Thyroid gland (tissue), 4 donors: ENCODE data around the gene RAPGEF1. TPM values are rescaled to one million over a fixed set of nuclear protein-coding genes. Genes with fewer than 3 reads are reported as not detected.

Source experiments
- DNase-seq, 2 donors: peaks; one replicate each; pipeline ENCODE4 v3.0.0-alpha.2; 2019
- H3K27ac ChIP-seq, 3 donors: fragments of 200-600 bp; sonication (generic); 1 replicate in 2 of 3; 2 replicates in 1 of 3; pipeline ENCODE4 v1.5.1; 2016 to 2019; ENCODE audit warnings: mild to moderate bottlenecking in 1 of 3, moderate library complexity in 1 of 3
- H3K27me3 ChIP-seq: fragments of 200-600 bp; sonication (generic); one replicate; pipeline ENCODE4 v1.5.1; 2019
- H3K36me3 ChIP-seq, 2 donors: fragments of 200-600 bp; sonication (generic); one replicate each; pipeline ENCODE4 v1.5.1; 2016 to 2019
- H3K4me1 ChIP-seq, 2 donors: fragments of 200-600 bp; sonication (generic); one replicate each; pipeline ENCODE4 v1.5.1; 2017 to 2019
- H3K4me3 ChIP-seq, 3 donors: fragments of 200-600 bp; sonication (generic); replicated peaks in 1 of 3; 1 replicate in 2 of 3; 2 replicates in 1 of 3; pipeline ENCODE4 v1.5.1; 2016; ENCODE audit warnings: mild to moderate bottlenecking in 1 of 3
- H3K9me3 ChIP-seq: fragments of 200-600 bp; sonication (generic); one replicate; pipeline ENCODE4 v1.5.1; 2017
- POLR2A ChIP-seq, 2 donors: fragments of 450-650 bp; IDR thresholded peaks; one replicate each; pipeline ENCODE4 v1.6.1; 2017; ENCODE audit warnings: antibody characterized with exemption in 2 of 2, mild to moderate bottlenecking in 2 of 2, moderate library complexity in 1 of 2
- WGBS, 2 donors: methylation state at CpG; one replicate each; pipeline ENCODE4 v1.1.5; 2017; 5-methylcytosine and 5-hydroxymethylcytosine counted together
- intact Hi-C: fragments of 100-400 bp; cut with DNase I; formaldehyde crosslinking; loops from one replicate; pipeline ENCODE4 v1.15.1; 2023
- total RNA-seq, 4 donors: library from RNA; depleted of rRNA; stranded (reverse); fragments of >200 nt; gene quantifications; one replicate each; pipeline ENCODE4 v1.2.3, GENCODE V29; 2016
- TF ChIP-seq, protein P1 (sequence below), 6 experiments: fragments of 200-600 bp in 3 of 6; fragments of 450-650 bp in 3 of 6; sonication (generic) in 3 of 6; IDR thresholded peaks; one replicate each; pipeline ENCODE4 v1.5.1; 2016 to 2019; ENCODE audit warnings: antibody characterized with exemption in 6 of 6, mild to moderate bottlenecking in 2 of 6, inconsistent platforms in 1 of 6, moderate library complexity in 1 of 6

The RAPGEF1 gene
- total RNA-seq, 4 donors from 2014 or later: 39.6 to 52.5 (median 44.9) TPM

DNA sequence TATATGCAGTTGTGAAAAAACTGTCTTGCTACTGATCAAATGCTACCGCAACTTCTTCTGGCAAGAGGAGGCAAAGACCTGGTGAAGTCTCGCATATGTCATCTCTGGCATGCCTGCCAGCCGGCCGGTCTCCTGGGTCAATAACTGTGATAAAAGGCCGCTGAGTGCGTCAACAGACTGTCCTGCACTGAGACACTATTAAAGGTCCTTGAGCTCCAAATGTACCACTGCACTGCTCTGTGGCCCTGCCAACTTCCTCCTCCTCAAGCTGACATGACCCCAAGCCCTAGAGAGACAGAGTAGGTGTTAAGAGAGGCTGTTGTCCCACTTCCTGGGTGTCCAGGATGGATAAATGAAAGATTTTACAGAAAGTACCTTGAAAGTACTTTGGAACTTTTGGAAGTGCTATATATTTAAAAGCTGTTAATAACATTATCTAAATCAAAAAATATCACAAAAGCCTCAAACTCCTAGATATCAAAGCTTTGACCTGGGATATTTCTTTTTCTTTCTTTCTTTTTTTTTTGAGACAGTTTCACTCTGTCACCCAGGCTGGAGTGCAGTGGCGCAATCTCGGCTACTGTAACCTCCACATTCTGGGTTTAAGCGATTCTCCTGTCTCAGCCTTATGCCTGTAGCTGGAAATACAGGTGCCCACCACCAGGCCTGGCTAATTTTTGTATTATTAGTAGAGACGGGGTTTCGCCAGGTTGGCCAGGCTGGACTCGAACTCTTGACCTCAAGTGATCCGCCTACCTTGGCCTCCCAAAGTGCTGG is 31.5 kb downstream of the RAPGEF1 start:
- intact Hi-C loops: no loop called here
- peaks cover 23 to 82% of the 10 kb centered on the region in 2 donors for H3K4me1 ChIP-seq
- peak; percentile 71 to 72 for DNase-seq

DNA sequence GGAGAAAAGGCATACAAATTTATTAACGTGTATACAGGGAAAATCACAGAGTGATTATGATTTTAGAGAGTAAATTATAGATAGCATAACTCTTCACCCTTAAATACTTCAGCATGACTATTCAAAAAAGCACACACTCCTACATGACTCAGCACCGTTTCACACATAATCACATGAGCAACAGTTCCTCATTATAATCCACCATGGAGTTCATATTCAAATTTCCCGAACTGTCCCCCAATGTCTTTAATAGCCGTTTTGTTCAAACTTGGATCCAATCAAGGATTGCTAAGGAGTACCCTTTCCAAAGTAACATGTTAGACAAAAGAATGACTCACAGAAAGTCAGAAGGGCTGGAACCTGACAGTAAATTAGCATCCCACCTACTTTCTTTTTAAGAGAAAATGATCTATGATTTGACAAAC is 32.1 kb downstream of the RAPGEF1 start:
- H3K4me1 ChIP-seq: peaks cover 23 to 77% of the 10 kb centered on the region in 2 donors
- 73% methylated on average over 4 of the region's 4 CpGs for WGBS, 2 donors
- no peak for DNase-seq
- H3K27me3 ChIP-seq: no peaks in the 10 kb centered on the region
- H3K9me3 ChIP-seq: no peaks in the 10 kb centered on the region
- H3K4me3 ChIP-seq: no peak overlapping the region
- TF ChIP-seq POLR2A (IDR thresholded peaks at IDR 0.05): no peak
- TF ChIP-seq, protein P1, sequence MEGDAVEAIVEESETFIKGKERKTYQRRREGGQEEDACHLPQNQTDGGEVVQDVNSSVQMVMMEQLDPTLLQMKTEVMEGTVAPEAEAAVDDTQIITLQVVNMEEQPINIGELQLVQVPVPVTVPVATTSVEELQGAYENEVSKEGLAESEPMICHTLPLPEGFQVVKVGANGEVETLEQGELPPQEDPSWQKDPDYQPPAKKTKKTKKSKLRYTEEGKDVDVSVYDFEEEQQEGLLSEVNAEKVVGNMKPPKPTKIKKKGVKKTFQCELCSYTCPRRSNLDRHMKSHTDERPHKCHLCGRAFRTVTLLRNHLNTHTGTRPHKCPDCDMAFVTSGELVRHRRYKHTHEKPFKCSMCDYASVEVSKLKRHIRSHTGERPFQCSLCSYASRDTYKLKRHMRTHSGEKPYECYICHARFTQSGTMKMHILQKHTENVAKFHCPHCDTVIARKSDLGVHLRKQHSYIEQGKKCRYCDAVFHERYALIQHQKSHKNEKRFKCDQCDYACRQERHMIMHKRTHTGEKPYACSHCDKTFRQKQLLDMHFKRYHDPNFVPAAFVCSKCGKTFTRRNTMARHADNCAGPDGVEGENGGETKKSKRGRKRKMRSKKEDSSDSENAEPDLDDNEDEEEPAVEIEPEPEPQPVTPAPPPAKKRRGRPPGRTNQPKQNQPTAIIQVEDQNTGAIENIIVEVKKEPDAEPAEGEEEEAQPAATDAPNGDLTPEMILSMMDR (IDR thresholded peaks at IDR 0.05): no peak
- no peaks in the 10 kb centered on the region for H3K36me3 ChIP-seq
- H3K27ac ChIP-seq: peak overlapping the region; percentile 36 to 77 (median 66)
- intact Hi-C loops: no loop called here

More for the DNA sequence above, 31.5 kb downstream of the RAPGEF1 start:
- Histone ChIP-seq H3K27me3 (no peaks in the 10 kb centered on the region), H3K36me3 (no peaks in the 10 kb centered on the region), H3K27ac (peak overlapping the region; percentile 2 to 77 (median 66)), H3K9me3 (no peaks in the 10 kb centered on the region), H3K4me3 (no peak overlapping the region)
- TF ChIP-seq POLR2A (IDR thresholded peaks at IDR 0.05): no peak
- TF ChIP-seq, protein P1 (IDR thresholded peaks at IDR 0.05): no peak
- WGBS, 2 donors: 55 to 61% methylated on average over 13 of the region's 13 CpGs

DNA sequence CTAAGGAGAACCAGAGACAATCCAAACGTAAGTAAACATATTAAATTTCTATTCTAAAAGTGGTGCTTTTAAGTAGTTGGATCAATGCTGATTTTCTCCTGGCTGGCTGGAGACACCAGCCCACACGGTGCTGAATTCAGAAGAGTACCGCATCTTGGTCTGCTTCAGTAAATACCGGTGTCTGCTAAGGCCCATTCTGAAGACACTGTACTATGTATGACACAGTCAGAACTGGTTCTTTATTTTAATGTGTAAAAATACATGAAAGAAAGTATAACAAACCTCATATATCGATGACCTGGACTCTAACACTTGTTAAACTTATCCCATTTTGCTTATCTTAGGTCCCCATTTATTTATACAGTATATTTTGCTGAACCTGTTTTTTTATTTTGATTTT is 32.8 kb downstream of the RAPGEF1 start:
- peaks cover 23 to 70% of the 10 kb centered on the region in 2 donors for H3K4me1 ChIP-seq
- peak overlapping the region in 2 of 3 donors; percentile 66 to 77 for H3K27ac ChIP-seq
- no peak overlapping the region for H3K4me3 ChIP-seq
- H3K27me3 ChIP-seq: no peaks in the 10 kb centered on the region
- 89 to 90% methylated on average over 5 of the region's 5 CpGs for WGBS, 2 donors
- TF ChIP-seq, protein P1 (IDR thresholded peaks at IDR 0.05): no peak
- no peak for DNase-seq
- H3K9me3 ChIP-seq: no peaks in the 10 kb centered on the region
- no peaks in the 10 kb centered on the region for H3K36me3 ChIP-seq
- intact Hi-C loops: no loop called here

DNA sequence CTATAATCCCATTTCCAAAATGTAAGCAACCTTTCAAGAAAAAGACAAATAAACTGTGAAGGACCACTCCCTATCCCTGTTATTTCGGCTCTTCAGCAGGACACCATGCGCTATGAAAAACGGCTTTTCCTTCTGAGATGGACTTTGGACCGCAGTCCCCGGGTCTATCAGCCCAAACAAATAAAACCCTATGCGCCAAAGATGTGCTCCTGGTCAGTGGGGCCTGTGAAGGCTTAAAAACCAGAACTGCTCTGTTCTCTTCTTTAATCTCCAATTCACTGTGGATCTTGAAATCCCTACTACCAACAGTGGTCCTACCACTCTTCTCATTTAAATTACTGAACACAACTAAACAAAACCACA is 33.3 kb downstream of the RAPGEF1 start:
- H3K4me1 ChIP-seq: peaks cover 23 to 66% of the 10 kb centered on the region in 2 donors
- no peaks in the 10 kb centered on the region for H3K36me3 ChIP-seq
- H3K27ac ChIP-seq: peak overlapping the region in 2 of 3 donors; percentile 45 to 77
- no peak overlapping the region for H3K4me3 ChIP-seq
- no peaks in the 10 kb centered on the region for H3K27me3 ChIP-seq
- TF ChIP-seq, protein P1 (IDR thresholded peaks at IDR 0.05): no peak
- TF ChIP-seq POLR2A (IDR thresholded peaks at IDR 0.05): no peak
- intact Hi-C loops: no loop called here
- 86 to 92% methylated on average over 6 of the region's 6 CpGs for WGBS, 2 donors
- no peaks in the 10 kb centered on the region for H3K9me3 ChIP-seq
- DNase-seq: no peak

DNA sequence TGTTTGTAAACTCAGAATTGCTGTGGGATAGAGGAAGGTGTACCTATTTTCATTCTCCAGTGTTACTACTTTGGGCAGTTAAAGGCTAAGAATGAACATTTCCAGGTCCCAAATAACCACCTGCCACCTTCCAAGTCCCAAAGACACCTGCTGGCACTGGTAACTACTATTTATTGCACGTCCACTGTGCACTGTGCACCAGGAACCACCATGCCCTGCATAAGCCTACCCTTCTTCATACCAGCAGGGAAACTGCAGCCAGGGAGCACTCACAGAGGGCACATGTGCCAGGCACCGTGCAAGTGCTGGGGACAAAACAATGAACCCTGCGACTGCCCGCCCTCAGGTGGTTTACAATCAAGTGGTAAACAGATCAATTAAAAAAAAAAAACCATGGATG is 34.9 kb downstream of the RAPGEF1 start:
- WGBS, 2 donors: 90% methylated on average over 4 of the region's 4 CpGs
- Histone ChIP-seq H3K4me1 (peaks cover 14 to 59% of the 10 kb centered on the region in 2 donors), H3K36me3 (no peaks in the 10 kb centered on the region), H3K27ac (peak overlapping the region in 1 of 3 donors; percentile 77), H3K27me3 (no peaks in the 10 kb centered on the region), H3K4me3 (no peak overlapping the region), H3K9me3 (no peaks in the 10 kb centered on the region)
- intact Hi-C loops: no loop called here
- no peak for DNase-seq
- TF ChIP-seq, protein P1 (IDR thresholded peaks at IDR 0.05): no peak
- no peak for TF ChIP-seq POLR2A (IDR thresholded peaks at IDR 0.05)
